ENCODE measurements around the gene COL6A1. TPM values are rescaled to one million over a fixed set of nuclear protein-coding genes. Genes with fewer than 3 reads are reported as not detected.

The COL6A1 gene
- total and polyA plus RNA-seq, 2 of the 13 experiments (the other 11 are each of a cell fraction or from before 2014, with no cell fraction given): 3.1 to 4.8 TPM

- ATAC-seq: no peak
- no TSS peak for BruUV-seq (replicated peaks)
- intact Hi-C loops (cut with micrococcal nuclease; ENCODE audit: unreplicated experiment) (no loop called here), in situ Hi-C loops (cut with HindIII; ENCODE audit: extremely low pct_ligation_motif_present, low pct_unique_long_range_greater_than_20kb) (no loop called here)
- Histone ChIP-seq H3K36me3 (replicated peaks in 1 of 2; ENCODE audit: control insufficient read depth in 1 of 2, insufficient read depth in 2 of 2, low read length in 2 of 2) (no peaks in the 10 kb centered on the region), H3K27me3 (ENCODE audit: control insufficient read depth in 1 of 2, insufficient read depth in 2 of 2, low read length in 2 of 2) (no peaks in the 10 kb centered on the region; a peak in 1 of 5 replicates), H2AFZ (ENCODE audit: low read length) (no peak overlapping the region), H4K20me1 (ENCODE audit: insufficient read depth, low read length) (no peaks in the 10 kb centered on the region), H3K4me3 (replicated peaks in 1 of 3; ENCODE audit: insufficient read depth in 1 of 3, low read depth in 2 of 3, low read length in 3 of 3) (no peak overlapping the region), H3K79me2 (ENCODE audit: insufficient read depth, low read length) (no peaks in the 10 kb centered on the region), H3K4me2 (ENCODE audit: low read depth, low read length) (no peak overlapping the region), H3K9ac (ENCODE audit: insufficient read depth, low read depth, low read length) (no peak overlapping the region), H3K27ac (ENCODE audit: extremely low read length, insufficient read depth, low read length) (no peak overlapping the region), H3K9me3 (ENCODE audit: low read length) (peaks cover 11% of the 10 kb centered on the region), H3K4me1 (ENCODE audit: insufficient read depth, low read length) (peaks cover 9% of the 10 kb centered on the region; the same call in 1 of the 2 replicates)
- ChIA-PET CTCF (ENCODE audit: low intra/inter-chr PET ratio, low total read pairs) (no interaction called here), POLR2A (no interaction called here)
- 36% methylated on average over 5 of the region's 5 CpGs for WGBS (ENCODE audit: low lambda C conversion rate)
- FAIRE-seq: no peak
- no peak for DNase-seq (ENCODE audit: low spot score)
- TF ChIP-seq ZFP1 (CRISPR knock-in tag; IDR thresholded peaks at IDR 0.05) (peak; percentile 28; the same call in 1 of the 2 replicates), TARDBP (CRISPR knock-in tag; IDR thresholded peaks at IDR 0.05) (no peak), ZNF770 (CRISPR knock-in tag; IDR thresholded peaks at IDR 0.05) (no peak), CREB1 (IDR thresholded peaks at IDR 0.05) (peak; percentile 51; the same call in 1 of the 2 replicates), CREB1 (CRISPR knock-in tag; IDR thresholded peaks at IDR 0.05) (no peak), ZXDC (CRISPR knock-in tag; IDR thresholded peaks at IDR 0.05) (no peak), DNMT3B (CRISPR knock-in tag; conservative IDR thresholded peaks at IDR 0.05) (no peak), GFI1 (CRISPR knock-in tag; IDR thresholded peaks at IDR 0.05; ENCODE audit: borderline replicate concordance) (no peak), ZNF788 (CRISPR knock-in tag; IDR thresholded peaks at IDR 0.05; ENCODE audit: borderline replicate concordance) (no peak)
These were observed 47.8 kb downstream of the COL6A1 start for GRCh38 chr21:46029186-46029924.

All from HepG2 (cell line).